Measurements from ENCODE around the gene ASPHD2. TPM values are rescaled to one million over a fixed set of nuclear protein-coding genes. Genes with fewer than 3 reads are reported as not detected.

The ASPHD2 gene
- total RNA-seq, 2 experiments from 2014 or later: 11.8 to 12.7 TPM

GRCh38 chr22:26474682-26475081 is 45.6 kb downstream of the ASPHD2 start:
- peaks cover 39% of the 10 kb centered on the region for H3K4me1 Mint-ChIP-seq
- H3K27ac Mint-ChIP-seq: no peak overlapping the region
- no peaks in the 10 kb centered on the region for H3K27me3 Mint-ChIP-seq
- ChIA-PET POLR2A (interaction anchor here (2.0 kb wide), 1 partner anchor 9 kb away, joined by 6 read pairs; the partner anchor contains the start of genes HPS4 and SRRD), CTCF (no interaction called here)
- no peak overlapping the region for H3K4me3 Mint-ChIP-seq
- H3K36me3 Mint-ChIP-seq (ENCODE audit: low read depth): peaks cover 65% of the 10 kb centered on the region
- no peak for DNase-seq
- H3K9me3 Mint-ChIP-seq: no peaks in the 10 kb centered on the region

GRCh38 chr22:26476705-26477340 is 47.8 kb downstream of the ASPHD2 start:
- Mint-ChIP-seq H3K36me3 (ENCODE audit: low read depth) (peaks cover 57% of the 10 kb centered on the region), H3K9me3 (no peaks in the 10 kb centered on the region), H3K4me3 (no peak overlapping the region), H3K4me1 (peaks cover 58% of the 10 kb centered on the region), H3K27me3 (no peaks in the 10 kb centered on the region), H3K27ac (peak overlapping the region; percentile 50)
- ChIA-PET CTCF (no interaction called here), POLR2A (interaction anchor here (0.7 to 1.9 kb wide), 2 partner anchors 10 to 197 kb away, joined by 3 to 4 read pairs; no protein-coding TSS in a partner anchor)
- no peak for DNase-seq

- no peaks in the 10 kb centered on the region for H3K27me3 Mint-ChIP-seq
- no peak for DNase-seq
- peaks cover 54% of the 10 kb centered on the region for H3K36me3 Mint-ChIP-seq (ENCODE audit: low read depth)
- ChIA-PET POLR2A (interaction anchor here (1.9 kb wide), 1 partner anchor 11 kb away, joined by 4 read pairs; no protein-coding TSS in a partner anchor), CTCF (no interaction called here)
- H3K27ac Mint-ChIP-seq: peak overlapping the region; percentile 24
- H3K4me3 Mint-ChIP-seq: no peak overlapping the region
- no peaks in the 10 kb centered on the region for H3K9me3 Mint-ChIP-seq
- peaks cover 63% of the 10 kb centered on the region for H3K4me1 Mint-ChIP-seq
These were observed 48.3 kb downstream of the ASPHD2 start for GRCh38 chr22:26477341-26477731.

- Mint-ChIP-seq H3K4me3 (peak overlapping the region; percentile 56), H3K4me1 (peaks cover 73% of the 10 kb centered on the region), H3K27me3 (no peaks in the 10 kb centered on the region), H3K36me3 (ENCODE audit: low read depth) (peaks cover 52% of the 10 kb centered on the region), H3K9me3 (no peaks in the 10 kb centered on the region), H3K27ac (peak overlapping the region; percentile 71)
- ChIA-PET POLR2A (interaction anchor here (0.8 to 2.0 kb wide), 7 partner anchors 24 to 1440 kb away, joined by 3 to 17 read pairs (median 5); partner anchors contain the start of genes MIAT and PITPNB), CTCF (interaction anchor here (0.7 to 1.5 kb wide), 6 partner anchors 12 to 200 kb away, joined by 3 to 5 read pairs (median 4); no protein-coding TSS in a partner anchor)
- DNase-seq: no peak
These were observed 50.2 kb downstream of the ASPHD2 start for GRCh38 chr22:26479043-26479791.

GRCh38 chr22:26479792-26480610 is 50.9 kb downstream of the ASPHD2 start:
- Mint-ChIP-seq H3K27ac (peak overlapping the region; percentile 71), H3K27me3 (no peaks in the 10 kb centered on the region), H3K9me3 (no peaks in the 10 kb centered on the region), H3K4me3 (peak overlapping the region; percentile 93), H3K36me3 (ENCODE audit: low read depth) (peaks cover 46% of the 10 kb centered on the region), H3K4me1 (peaks cover 73% of the 10 kb centered on the region)
- no peak for DNase-seq
- POLR2A ChIA-PET: interaction anchor here (0.9 to 2.0 kb wide), 7 partner anchors 14 to 194 kb away, joined by 3 to 17 read pairs (median 5); partner anchors contain the start of gene MIAT
- CTCF ChIA-PET: interaction anchor here (0.7 to 2.0 kb wide), 6 partner anchors 13 to 199 kb away, joined by 3 to 6 read pairs (median 5); no protein-coding TSS in a partner anchor

GRCh38 chr22:26480611-26480932 is 51.5 kb downstream of the ASPHD2 start:
- H3K4me3 Mint-ChIP-seq: peak overlapping the region; percentile 93
- H3K9me3 Mint-ChIP-seq: no peaks in the 10 kb centered on the region
- POLR2A ChIA-PET: interaction anchor here (1.2 kb wide), 1 partner anchor 15 kb away, joined by 3 read pairs; no protein-coding TSS in a partner anchor
- H3K36me3 Mint-ChIP-seq (ENCODE audit: low read depth): peaks cover 45% of the 10 kb centered on the region
- peak overlapping the region; percentile 71 for H3K27ac Mint-ChIP-seq
- CTCF ChIA-PET: interaction anchor here (0.9 to 2.8 kb wide), 3 partner anchors 19 to 185 kb away, joined by 3 to 9 read pairs (median 6); no protein-coding TSS in a partner anchor
- H3K4me1 Mint-ChIP-seq: peaks cover 78% of the 10 kb centered on the region
- no peak for DNase-seq
- no peaks in the 10 kb centered on the region for H3K27me3 Mint-ChIP-seq

GRCh38 chr22:26481112-26481693 is 52.1 kb downstream of the ASPHD2 start:
- H3K4me3 Mint-ChIP-seq: peak overlapping the region; percentile 93
- H3K27ac Mint-ChIP-seq: peak overlapping the region; percentile 71
- ChIA-PET POLR2A (interaction anchor here (1.0 to 5.7 kb wide), 8 partner anchors 8 to 191 kb away, joined by 3 to 92 read pairs (median 4); partner anchors contain the start of gene TFIP11), CTCF (interaction anchor here (0.9 to 3.6 kb wide), 8 partner anchors 20 to 198 kb away, joined by 3 to 17 read pairs (median 5); no protein-coding TSS in a partner anchor)
- H3K9me3 Mint-ChIP-seq: no peaks in the 10 kb centered on the region
- peaks cover 45% of the 10 kb centered on the region for H3K36me3 Mint-ChIP-seq (ENCODE audit: low read depth)
- no peaks in the 10 kb centered on the region for H3K27me3 Mint-ChIP-seq
- peaks cover 84% of the 10 kb centered on the region for H3K4me1 Mint-ChIP-seq
- no peak for DNase-seq

GRCh38 chr22:26481694-26482093 is 52.6 kb downstream of the ASPHD2 start:
- Mint-ChIP-seq H3K36me3 (ENCODE audit: low read depth) (peaks cover 41% of the 10 kb centered on the region), H3K4me3 (peak overlapping the region; percentile 93), H3K27me3 (no peaks in the 10 kb centered on the region), H3K9me3 (no peaks in the 10 kb centered on the region), H3K4me1 (peaks cover 84% of the 10 kb centered on the region), H3K27ac (peak overlapping the region; percentile 71)
- ChIA-PET POLR2A (interaction anchor here (0.7 to 5.7 kb wide), 9 partner anchors 9 to 191 kb away, joined by 3 to 92 read pairs (median 3); partner anchors contain the start of genes ASPHD2 and TFIP11), CTCF (interaction anchor here (1.2 to 3.6 kb wide), 8 partner anchors 20 to 197 kb away, joined by 3 to 17 read pairs (median 6); no protein-coding TSS in a partner anchor)
- DNase-seq: no peak

- H3K4me3 Mint-ChIP-seq: peak overlapping the region; percentile 93
- no peaks in the 10 kb centered on the region for H3K27me3 Mint-ChIP-seq
- no peak for DNase-seq
- H3K9me3 Mint-ChIP-seq: no peaks in the 10 kb centered on the region
- peaks cover 37% of the 10 kb centered on the region for H3K36me3 Mint-ChIP-seq (ENCODE audit: low read depth)
- H3K27ac Mint-ChIP-seq: peak overlapping the region; percentile 71
- ChIA-PET POLR2A (interaction anchor here (0.7 to 5.7 kb wide), 9 partner anchors 9 to 190 kb away, joined by 3 to 92 read pairs (median 3); partner anchors contain the start of genes ASPHD2 and TFIP11), CTCF (interaction anchor here (1.2 to 3.6 kb wide), 8 partner anchors 19 to 197 kb away, joined by 3 to 17 read pairs (median 6); no protein-coding TSS in a partner anchor)
- peaks cover 79% of the 10 kb centered on the region for H3K4me1 Mint-ChIP-seq
These were observed 53.1 kb downstream of the ASPHD2 start for GRCh38 chr22:26482161-26482560.

- Mint-ChIP-seq H3K27me3 (no peaks in the 10 kb centered on the region), H3K9me3 (no peaks in the 10 kb centered on the region), H3K27ac (peak overlapping the region; percentile 71), H3K4me1 (peaks cover 71% of the 10 kb centered on the region), H3K4me3 (peak overlapping the region; percentile 93), H3K36me3 (ENCODE audit: low read depth) (peaks cover 33% of the 10 kb centered on the region)
- ChIA-PET POLR2A (interaction anchor here (0.9 to 5.7 kb wide), 20 partner anchors 9 to 1436 kb away, joined by 3 to 92 read pairs (median 7); partner anchors contain the start of genes MIAT, PITPNB and TFIP11), CTCF (interaction anchor here (0.8 to 3.6 kb wide), 8 partner anchors 19 to 190 kb away, joined by 4 to 32 read pairs (median 9); partner anchors contain the start of gene TFIP11)
- no peak for DNase-seq
These were observed 54.0 kb downstream of the ASPHD2 start for GRCh38 chr22:26483043-26483438.

GRCh38 chr22:26483439-26484359 is 54.6 kb downstream of the ASPHD2 start, which contains the start of the genes HPS4 and SRRD:
Gene HPS4 (minus strand): TSS chr22:26483783. CDS start chr22:26481762, 2,021 bp downstream.
Gene SRRD (plus strand): TSS chr22:26483877. CDS start chr22:26483891, 14 bp downstream.
- Mint-ChIP-seq H3K27ac (peak within 1 kb of the TSS; percentile 71), H3K27me3 (no peaks in the 10 kb centered on the region), H3K4me1 (peaks cover 68% of the 10 kb centered on the region), H3K9me3 (no peaks in the 10 kb centered on the region), H3K4me3 (peak within 1 kb of the TSS; percentile 93), H3K36me3 (ENCODE audit: low read depth) (peaks cover 38% of the 10 kb centered on the region)
- peak; percentile 93 for DNase-seq
- ChIA-PET POLR2A (interaction anchor here (0.9 to 5.7 kb wide), 27 partner anchors 9 to 1436 kb away, joined by 3 to 92 read pairs (median 5); partner anchors contain the start of genes MIAT, PITPNB, TFIP11 and TPST2), CTCF (interaction anchor here (0.8 to 3.6 kb wide), 9 partner anchors 19 to 195 kb away, joined by 3 to 32 read pairs (median 8); partner anchors contain the start of gene TFIP11)
